Stimulated activated CD8-positive, alpha-beta memory T cell treated with anti-CD3 and anti-CD28 coated beads, Interleukin-12 subunit alpha, Interleukin-12 subunit beta, amount 100 ng/mL, for 4 hours (primary cell): ENCODE results near the gene ZNF827.

ENCODE experiments used
- DNase-seq: peaks from one replicate; pipeline ENCODE4 v3.0.0-alpha.2; 2020; ENCODE audit warnings: low read depth

ZNF827 gene

GRCh38 chr4:145935253-145936141 is 3.1 kb downstream of the ZNF827 start:
- no peak for DNase-seq

GRCh38 chr4:145934434-145935047 is 4.1 kb downstream of the ZNF827 start:
- DNase-seq = no peak

- no peak for DNase-seq
Measured at GRCh38 chr4:145933134-145933533, 5.5 kb downstream of the ZNF827 start.

- DNase-seq = no peak
Measured at GRCh38 chr4:145931403-145931802, 7.2 kb downstream of the ZNF827 start.

- DNase-seq = no peak
Measured at GRCh38 chr4:145930592-145930991, 8.0 kb downstream of the ZNF827 start.

GRCh38 chr4:145929415-145930178 is 9.0 kb downstream of the ZNF827 start:
- no peak for DNase-seq

- DNase-seq = no peak
Measured at GRCh38 chr4:145928748-145929147, 9.9 kb downstream of the ZNF827 start.

GRCh38 chr4:145927030-145927429 is 11.6 kb downstream of the ZNF827 start:
- DNase-seq = no peak

GRCh38 chr4:145921231-145921630 is 17.4 kb downstream of the ZNF827 start:
- DNase-seq = no peak

- DNase-seq = no peak
Measured at GRCh38 chr4:145920205-145920604, 18.4 kb downstream of the ZNF827 start.

- no peak for DNase-seq
Measured at GRCh38 chr4:145912376-145912775, 26.2 kb downstream of the ZNF827 start.

GRCh38 chr4:145909773-145910172 is 28.9 kb downstream of the ZNF827 start:
- no peak for DNase-seq

- DNase-seq = no peak
Measured at GRCh38 chr4:145909281-145909715, 29.3 kb downstream of the ZNF827 start.

- no peak for DNase-seq
Measured at GRCh38 chr4:145907812-145908211, 30.8 kb downstream of the ZNF827 start.

- DNase-seq = no peak
Measured at GRCh38 chr4:145907390-145907789, 31.2 kb downstream of the ZNF827 start.

- no peak for DNase-seq
Measured at GRCh38 chr4:145904413-145905177, 34.0 kb downstream of the ZNF827 start.

GRCh38 chr4:145902522-145902921 is 36.1 kb downstream of the ZNF827 start:
- DNase-seq = no peak

GRCh38 chr4:145899886-145900460 is 38.6 kb downstream of the ZNF827 start:
- DNase-seq = no peak

GRCh38 chr4:145898926-145899531 is 39.6 kb downstream of the ZNF827 start:
- DNase-seq = no peak

GRCh38 chr4:145898466-145898865 is 40.2 kb downstream of the ZNF827 start:
- DNase-seq = no peak

GRCh38 chr4:145895056-145895455 is 43.6 kb downstream of the ZNF827 start:
- no peak for DNase-seq
